ENCODE data around the gene NUP210. TPM values are rescaled to one million over a fixed set of nuclear protein-coding genes. Genes with fewer than 3 reads are reported as not detected.
A peak's percentile ranks its signal among the peaks of the same experiment; 100 is the strongest.

The NUP210 gene
- total and polyA plus RNA-seq, 2 of the 13 experiments (the other 11 are each of a cell fraction or from before 2014, with no cell fraction given), result 31.6 to 35.2 TPM

DNA sequence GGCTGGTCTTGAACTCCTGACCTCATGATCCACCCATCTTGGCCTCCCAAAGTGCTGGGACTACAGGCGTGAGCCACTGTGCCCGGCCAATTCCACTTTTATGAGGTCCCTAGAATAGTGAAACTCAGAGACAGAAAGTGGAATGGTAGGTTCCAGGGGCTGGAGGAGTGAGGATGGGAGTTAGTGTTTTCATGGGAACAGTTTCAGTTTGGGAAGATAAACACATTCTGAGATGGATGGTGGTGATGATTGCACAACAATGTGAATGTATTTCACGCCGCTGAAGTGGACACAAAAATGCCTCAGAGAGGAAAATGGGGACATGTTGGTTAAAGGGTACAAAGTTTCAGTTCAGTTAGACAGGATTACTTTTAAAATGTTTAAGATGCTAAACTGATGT lies 37.5 kb upstream of the NUP210 start:
- Histone ChIP-seq H3K4me2 (ENCODE audit: low read depth, low read length) (peak overlapping the region; percentile 28; the same call in 1 of the 2 replicates), H3K36me3 (replicated peaks in 1 of 2; ENCODE audit: control insufficient read depth in 1 of 2, insufficient read depth in 2 of 2, low read length in 2 of 2) (no peaks in the 10 kb centered on the region), H2AFZ (ENCODE audit: low read length) (no peak overlapping the region), H3K4me1 (ENCODE audit: insufficient read depth, low read length) (peaks cover 94% of the 10 kb centered on the region), H3K27me3 (ENCODE audit: control insufficient read depth in 1 of 2, insufficient read depth in 2 of 2, low read length in 2 of 2) (no peaks in the 10 kb centered on the region), H3K27ac (ENCODE audit: extremely low read length, insufficient read depth, low read length) (no peak overlapping the region), H3K79me2 (ENCODE audit: insufficient read depth, low read length) (no peaks in the 10 kb centered on the region), H3K9me3 (ENCODE audit: low read length) (no peaks in the 10 kb centered on the region), H4K20me1 (ENCODE audit: insufficient read depth, low read length) (no peaks in the 10 kb centered on the region), H3K9ac (ENCODE audit: insufficient read depth, low read depth, low read length) (no peak overlapping the region), H3K4me3 (replicated peaks in 1 of 3; ENCODE audit: insufficient read depth in 1 of 3, low read depth in 2 of 3, low read length in 3 of 3) (0 out of 6 replicates have a peak overlapping the region, but pooled peaks of 1 of the 3 experiments have one; percentile 23)
- DNase-seq (ENCODE audit: low spot score) (peak; percentile 39), FAIRE-seq (no peak), ATAC-seq (no peak)
- CTCF ChIA-PET (ENCODE audit: low intra/inter-chr PET ratio, low total read pairs), result no interaction called here
- WGBS (ENCODE audit: low lambda C conversion rate), result 33% methylated on average over 4 of the region's 4 CpGs
- POLR2A ChIA-PET, result no interaction called here
- in situ Hi-C loops (cut with HindIII; ENCODE audit: extremely low pct_ligation_motif_present, low pct_unique_long_range_greater_than_20kb) (no loop called here), intact Hi-C loops (cut with micrococcal nuclease; ENCODE audit: unreplicated experiment) (loop anchor here (10.0 kb wide), 1 partner anchor 153 kb away; no protein-coding TSS in a partner anchor)
- BruUV-seq (replicated peaks), result no TSS peak
- TF ChIP-seq FOXP1 (IDR thresholded peaks at IDR 0.05) (no peak), FOXP1 (CRISPR knock-in tag; IDR thresholded peaks at IDR 0.05) (0 out of 2 replicates have a peak, but pooled peaks have one; percentile 32), GATAD2A (CRISPR knock-in tag; IDR thresholded peaks at IDR 0.05) (peak; percentile 46; the same call in 1 of the 2 replicates), CREM (IDR thresholded peaks at IDR 0.05) (no peak), CREM (CRISPR knock-in tag; IDR thresholded peaks at IDR 0.05) (no peak), HOXA7 (CRISPR knock-in tag; IDR thresholded peaks at IDR 0.05) (no peak), SP140L (CRISPR knock-in tag; IDR thresholded peaks at IDR 0.05; ENCODE audit: borderline replicate concordance) (no peak), ARNT2 (CRISPR knock-in tag; IDR thresholded peaks at IDR 0.05; ENCODE audit: low read depth) (no peak), NFKB2 (CRISPR knock-in tag; IDR thresholded peaks at IDR 0.05; ENCODE audit: borderline replicate concordance) (no peak), ZNF589 (CRISPR knock-in tag; conservative IDR thresholded peaks at IDR 0.05) (no peak), NPAS2 (CRISPR knock-in tag; IDR thresholded peaks at IDR 0.05; ENCODE audit: borderline replicate concordance) (no peak), SOX5 (CRISPR knock-in tag; IDR thresholded peaks at IDR 0.05; ENCODE audit: borderline replicate concordance) (peak; percentile 23; the same call in 1 of the 2 replicates), IRF2 (CRISPR knock-in tag; IDR thresholded peaks at IDR 0.05) (0 out of 2 replicates have a peak, but pooled peaks have one; percentile 40), CHCHD3 (CRISPR knock-in tag; IDR thresholded peaks at IDR 0.05) (no peak)
- TF ChIP-seq, protein P1, sequence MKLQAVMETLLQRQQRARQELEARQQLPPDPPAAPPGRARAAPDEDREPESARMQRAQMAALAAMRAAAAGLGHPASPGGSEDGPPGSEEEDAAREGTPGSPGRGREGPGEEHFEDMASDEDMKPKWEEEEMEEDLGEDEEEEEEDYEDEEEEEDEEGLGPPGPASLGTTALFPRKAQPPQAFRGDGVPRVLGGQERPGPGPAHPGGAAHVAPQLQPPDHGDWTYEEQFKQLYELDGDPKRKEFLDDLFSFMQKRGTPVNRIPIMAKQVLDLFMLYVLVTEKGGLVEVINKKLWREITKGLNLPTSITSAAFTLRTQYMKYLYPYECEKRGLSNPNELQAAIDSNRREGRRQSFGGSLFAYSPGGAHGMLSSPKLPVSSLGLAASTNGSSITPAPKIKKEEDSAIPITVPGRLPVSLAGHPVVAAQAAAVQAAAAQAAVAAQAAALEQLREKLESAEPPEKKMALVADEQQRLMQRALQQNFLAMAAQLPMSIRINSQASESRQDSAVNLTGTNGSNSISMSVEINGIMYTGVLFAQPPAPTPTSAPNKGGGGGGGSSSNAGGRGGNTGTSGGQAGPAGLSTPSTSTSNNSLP (IDR thresholded peaks at IDR 0.05; ENCODE audit: low read depth, low read length), result no peak
- TF ChIP-seq, protein P2, sequence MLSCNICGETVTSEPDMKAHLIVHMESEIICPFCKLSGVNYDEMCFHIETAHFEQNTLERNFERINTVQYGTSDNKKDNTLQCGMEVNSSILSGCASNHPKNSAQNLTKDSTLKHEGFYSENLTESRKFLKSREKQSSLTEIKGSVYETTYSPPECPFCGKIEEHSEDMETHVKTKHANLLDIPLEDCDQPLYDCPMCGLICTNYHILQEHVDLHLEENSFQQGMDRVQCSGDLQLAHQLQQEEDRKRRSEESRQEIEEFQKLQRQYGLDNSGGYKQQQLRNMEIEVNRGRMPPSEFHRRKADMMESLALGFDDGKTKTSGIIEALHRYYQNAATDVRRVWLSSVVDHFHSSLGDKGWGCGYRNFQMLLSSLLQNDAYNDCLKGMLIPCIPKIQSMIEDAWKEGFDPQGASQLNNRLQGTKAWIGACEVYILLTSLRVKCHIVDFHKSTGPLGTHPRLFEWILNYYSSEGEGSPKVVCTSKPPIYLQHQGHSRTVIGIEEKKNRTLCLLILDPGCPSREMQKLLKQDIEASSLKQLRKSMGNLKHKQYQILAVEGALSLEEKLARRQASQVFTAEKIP (CRISPR knock-in tag; IDR thresholded peaks at IDR 0.05; ENCODE audit: borderline replicate concordance), result no peak
- TF ChIP-seq, protein P3, sequence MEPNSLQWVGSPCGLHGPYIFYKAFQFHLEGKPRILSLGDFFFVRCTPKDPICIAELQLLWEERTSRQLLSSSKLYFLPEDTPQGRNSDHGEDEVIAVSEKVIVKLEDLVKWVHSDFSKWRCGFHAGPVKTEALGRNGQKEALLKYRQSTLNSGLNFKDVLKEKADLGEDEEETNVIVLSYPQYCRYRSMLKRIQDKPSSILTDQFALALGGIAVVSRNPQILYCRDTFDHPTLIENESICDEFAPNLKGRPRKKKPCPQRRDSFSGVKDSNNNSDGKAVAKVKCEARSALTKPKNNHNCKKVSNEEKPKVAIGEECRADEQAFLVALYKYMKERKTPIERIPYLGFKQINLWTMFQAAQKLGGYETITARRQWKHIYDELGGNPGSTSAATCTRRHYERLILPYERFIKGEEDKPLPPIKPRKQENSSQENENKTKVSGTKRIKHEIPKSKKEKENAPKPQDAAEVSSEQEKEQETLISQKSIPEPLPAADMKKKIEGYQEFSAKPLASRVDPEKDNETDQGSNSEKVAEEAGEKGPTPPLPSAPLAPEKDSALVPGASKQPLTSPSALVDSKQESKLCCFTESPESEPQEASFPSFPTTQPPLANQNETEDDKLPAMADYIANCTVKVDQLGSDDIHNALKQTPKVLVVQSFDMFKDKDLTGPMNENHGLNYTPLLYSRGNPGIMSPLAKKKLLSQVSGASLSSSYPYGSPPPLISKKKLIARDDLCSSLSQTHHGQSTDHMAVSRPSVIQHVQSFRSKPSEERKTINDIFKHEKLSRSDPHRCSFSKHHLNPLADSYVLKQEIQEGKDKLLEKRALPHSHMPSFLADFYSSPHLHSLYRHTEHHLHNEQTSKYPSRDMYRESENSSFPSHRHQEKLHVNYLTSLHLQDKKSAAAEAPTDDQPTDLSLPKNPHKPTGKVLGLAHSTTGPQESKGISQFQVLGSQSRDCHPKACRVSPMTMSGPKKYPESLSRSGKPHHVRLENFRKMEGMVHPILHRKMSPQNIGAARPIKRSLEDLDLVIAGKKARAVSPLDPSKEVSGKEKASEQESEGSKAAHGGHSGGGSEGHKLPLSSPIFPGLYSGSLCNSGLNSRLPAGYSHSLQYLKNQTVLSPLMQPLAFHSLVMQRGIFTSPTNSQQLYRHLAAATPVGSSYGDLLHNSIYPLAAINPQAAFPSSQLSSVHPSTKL (CRISPR knock-in tag; IDR thresholded peaks at IDR 0.05), result 0 out of 2 replicates have a peak, but pooled peaks have one; percentile 8
- TF ChIP-seq, protein P4, sequence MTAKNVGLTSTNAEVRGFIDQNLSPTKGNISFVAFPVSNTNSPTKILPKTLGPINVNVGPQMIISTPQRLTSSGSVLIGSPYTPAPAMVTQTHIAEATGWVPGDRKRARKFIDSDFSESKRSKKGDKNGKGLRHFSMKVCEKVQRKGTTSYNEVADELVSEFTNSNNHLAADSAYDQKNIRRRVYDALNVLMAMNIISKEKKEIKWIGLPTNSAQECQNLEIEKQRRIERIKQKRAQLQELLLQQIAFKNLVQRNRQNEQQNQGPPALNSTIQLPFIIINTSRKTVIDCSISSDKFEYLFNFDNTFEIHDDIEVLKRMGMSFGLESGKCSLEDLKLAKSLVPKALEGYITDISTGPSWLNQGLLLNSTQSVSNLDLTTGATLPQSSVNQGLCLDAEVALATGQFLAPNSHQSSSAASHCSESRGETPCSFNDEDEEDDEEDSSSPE (CRISPR knock-in tag; IDR thresholded peaks at IDR 0.05), result no peak

All from HepG2 (cell line).